DMS153 (cell line): Measurements from ENCODE around the gene SGF29.
A peak's percentile ranks its signal among the peaks of the same experiment; 100 is the strongest.
"Not testable (repeated sequence)": the region's sequence is repeated elsewhere in the genome, so short reads cannot be mapped to it uniquely, and the experiment has no call there.

ENCODE experiments used
- DNase-seq: peaks from one replicate; lab custom pipeline; 2025; lab: John Stamatoyannopoulos, UW

Gene SGF29

DNA sequence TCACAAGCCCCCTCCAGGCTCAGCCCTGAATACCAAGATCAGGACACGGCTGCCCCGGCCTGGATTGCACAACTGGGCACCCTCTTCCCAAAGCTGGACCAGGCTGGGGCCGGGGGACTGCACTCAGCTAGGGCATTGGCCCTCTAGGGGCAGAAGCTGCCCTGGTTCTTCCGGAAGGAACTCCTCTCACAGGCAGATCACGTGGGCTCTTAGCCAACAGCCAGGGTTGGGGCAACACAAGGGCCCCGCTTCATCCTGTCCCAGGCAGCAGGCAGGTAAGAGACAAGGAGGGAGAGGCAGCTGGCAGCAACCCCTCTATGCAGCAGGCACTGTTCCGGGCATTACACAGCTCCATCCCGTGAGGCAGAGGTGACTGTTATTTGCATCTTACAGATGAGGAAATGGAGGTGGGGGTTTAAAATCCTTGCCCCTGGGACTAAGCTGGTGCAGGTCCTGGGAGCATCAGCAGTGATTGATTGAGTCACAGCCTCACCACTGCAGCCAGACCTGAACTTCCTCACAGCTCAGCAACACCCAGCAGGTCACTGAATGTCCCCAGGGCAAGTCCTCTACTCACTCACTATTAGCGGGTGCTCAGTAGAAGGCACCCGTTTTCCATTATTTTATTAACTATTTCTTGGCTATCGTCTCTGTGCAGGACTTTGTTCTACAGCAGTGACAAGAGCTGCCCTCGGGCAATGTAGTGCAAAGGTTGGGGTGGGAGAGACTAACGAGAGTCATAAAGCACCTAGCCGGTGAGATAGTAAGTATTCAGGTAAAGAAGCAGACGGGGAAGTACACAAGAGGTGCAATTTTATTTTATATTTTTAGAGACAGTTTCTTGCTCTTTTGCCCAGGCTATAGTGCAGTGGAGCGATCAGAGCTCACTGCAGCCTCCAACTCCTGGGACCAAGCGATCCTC lies 58.9 kb downstream of the SGF29 start:
- not testable (repeated sequence) for DNase-seq

DNA sequence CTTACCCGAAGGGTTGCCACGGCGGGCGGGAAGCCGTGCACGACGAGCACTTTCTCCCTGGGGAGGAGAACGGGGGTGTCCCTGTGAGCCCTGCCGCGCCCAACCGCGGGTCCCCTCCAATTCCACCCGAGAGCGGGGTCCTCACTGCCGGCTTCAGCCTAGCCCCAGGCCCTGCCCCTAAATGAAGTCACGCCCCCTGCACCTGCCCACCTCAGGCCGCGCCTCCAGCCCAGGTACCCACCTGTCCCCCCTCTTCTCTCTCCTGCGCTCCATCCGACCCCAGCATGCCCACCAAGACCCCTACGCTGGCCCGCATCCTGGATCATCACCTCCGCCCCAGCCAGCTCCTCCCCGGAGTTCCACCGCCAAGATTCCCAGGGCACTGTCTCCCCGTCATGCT lies 60.2 kb downstream of the SGF29 start:
- DNase-seq: not testable (repeated sequence)

DNA sequence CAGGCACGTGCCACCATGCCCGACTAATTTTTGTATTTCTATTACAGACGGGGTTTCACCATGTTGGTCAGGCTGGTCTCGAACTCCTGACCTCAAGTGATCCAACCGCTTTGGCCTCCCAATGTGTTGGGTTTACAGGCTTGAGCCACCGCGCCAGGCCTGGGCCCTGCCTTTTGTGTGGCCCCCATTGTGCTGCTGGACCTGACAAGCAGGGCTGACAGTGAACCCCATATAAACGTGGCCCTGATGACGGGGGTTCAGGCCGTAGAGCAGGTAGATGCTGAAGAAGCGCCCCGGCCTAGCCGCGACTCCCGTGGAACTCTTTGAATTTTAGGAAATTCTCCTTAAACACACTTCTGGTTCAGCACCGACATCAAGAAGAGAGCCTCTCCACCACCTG lies 60.8 kb downstream of the SGF29 start:
- DNase-seq: not testable (repeated sequence)

DNA sequence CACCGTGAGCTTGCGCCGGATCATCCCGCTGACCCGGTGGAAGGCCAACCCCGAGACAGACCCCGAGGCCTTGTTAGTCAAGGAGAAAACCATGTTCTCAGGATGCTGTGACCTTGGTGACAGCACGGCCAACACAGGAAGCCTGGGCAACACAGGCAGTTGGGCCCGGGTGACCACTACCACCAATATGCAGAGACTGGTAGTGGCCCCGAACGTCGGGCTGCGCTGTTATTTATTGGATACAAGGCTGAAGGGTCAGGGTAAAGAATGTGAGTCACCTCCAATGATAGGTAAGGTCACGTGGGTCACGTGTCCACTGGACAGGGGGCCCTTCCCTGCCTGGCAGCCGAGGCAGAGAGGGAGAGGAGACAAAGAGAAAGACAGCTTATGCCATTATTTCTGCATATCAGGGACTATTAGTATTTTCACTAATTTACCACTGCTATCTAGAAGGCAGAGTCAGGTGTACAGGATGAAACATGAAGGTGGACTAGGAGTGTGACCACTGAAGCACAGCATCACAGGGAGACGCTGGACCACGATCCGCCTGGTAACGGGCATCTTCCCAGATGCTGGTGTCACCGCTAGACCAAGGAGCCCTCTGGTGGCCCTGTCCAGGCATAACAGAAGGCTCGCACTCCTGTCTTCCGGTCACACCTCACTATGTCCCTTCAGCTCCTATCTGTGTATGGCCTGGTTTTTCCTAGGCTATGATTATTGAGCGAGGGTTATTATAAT lies 61.9 kb downstream of the SGF29 start:
- not testable (repeated sequence) for DNase-seq

DNA sequence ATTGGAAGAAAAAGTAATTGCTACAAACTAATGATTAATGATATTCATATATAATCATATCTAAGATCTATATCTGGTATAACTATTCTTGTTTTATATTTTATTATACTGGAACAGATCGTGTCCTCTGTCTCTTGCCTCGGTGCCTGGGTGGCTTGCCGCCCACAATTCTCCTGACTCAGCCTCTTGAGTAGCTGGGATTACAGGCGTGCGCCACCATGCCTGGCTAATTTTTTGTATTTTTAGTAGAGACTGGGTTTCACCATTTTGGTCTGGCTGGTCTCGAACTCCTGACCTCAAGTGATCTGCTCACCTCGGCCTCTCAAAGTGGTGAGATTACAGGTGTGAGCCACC lies 62.5 kb downstream of the SGF29 start:
- not testable (repeated sequence) for DNase-seq

DNA sequence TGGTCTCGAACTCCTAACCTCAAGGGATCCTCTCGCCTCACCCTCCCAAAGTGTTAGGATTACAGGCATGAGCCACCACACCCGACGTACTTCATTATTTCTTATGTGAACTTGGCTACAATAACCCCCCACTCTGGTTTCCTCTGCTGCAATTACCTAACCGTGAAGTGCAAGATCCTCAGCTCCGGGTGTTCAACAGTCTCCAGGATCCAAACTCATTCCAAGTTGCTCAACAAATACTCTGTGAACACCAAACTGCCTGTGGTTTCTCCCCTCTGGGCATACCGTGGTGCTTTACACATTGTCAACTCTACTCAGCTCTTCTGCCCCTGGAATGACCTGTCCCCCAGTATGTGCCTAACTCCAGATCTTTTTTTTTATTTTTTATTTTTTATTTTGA lies 62.9 kb downstream of the SGF29 start:
- DNase-seq: no peak

DNA sequence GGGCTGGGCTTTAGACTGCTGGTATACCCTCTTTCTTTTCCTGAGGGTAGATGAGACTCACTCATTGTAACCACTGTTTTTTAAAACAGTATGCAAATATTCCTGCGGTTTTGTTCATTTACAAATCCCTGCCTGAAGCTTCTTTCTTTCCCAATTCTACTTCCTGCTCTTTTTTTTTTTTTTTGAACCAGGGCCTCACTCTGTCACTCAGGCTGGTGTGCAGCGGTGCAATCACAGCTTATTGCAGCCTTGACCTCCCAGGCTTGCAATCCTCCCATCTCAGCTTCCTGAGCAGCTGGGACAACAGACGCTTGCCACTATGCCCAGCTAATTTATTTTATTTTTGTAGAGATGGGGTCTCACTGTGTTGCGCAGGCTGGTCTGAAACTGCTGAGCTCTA lies 64.2 kb downstream of the SGF29 start:
- no peak for DNase-seq

DNA sequence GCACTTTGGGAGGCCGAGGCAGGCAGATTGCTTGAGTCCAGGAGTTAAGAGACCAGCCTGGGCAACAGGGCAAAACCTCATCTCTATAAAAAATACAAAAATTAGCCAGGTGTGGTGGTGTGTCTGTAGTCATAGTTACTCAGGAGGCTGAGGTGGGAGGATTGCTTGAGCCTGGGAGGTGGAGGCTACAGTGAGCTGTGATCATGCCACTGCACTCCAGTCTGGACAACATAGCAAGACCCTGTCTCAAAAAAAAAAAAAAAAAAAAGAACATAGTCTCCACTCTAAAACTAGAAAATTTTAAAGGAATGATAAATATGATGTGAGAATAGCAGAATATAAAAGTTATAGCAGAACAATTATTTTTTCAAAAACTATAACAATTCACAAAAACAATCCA lies 66.6 kb downstream of the SGF29 start:
- not testable (repeated sequence) for DNase-seq

DNA sequence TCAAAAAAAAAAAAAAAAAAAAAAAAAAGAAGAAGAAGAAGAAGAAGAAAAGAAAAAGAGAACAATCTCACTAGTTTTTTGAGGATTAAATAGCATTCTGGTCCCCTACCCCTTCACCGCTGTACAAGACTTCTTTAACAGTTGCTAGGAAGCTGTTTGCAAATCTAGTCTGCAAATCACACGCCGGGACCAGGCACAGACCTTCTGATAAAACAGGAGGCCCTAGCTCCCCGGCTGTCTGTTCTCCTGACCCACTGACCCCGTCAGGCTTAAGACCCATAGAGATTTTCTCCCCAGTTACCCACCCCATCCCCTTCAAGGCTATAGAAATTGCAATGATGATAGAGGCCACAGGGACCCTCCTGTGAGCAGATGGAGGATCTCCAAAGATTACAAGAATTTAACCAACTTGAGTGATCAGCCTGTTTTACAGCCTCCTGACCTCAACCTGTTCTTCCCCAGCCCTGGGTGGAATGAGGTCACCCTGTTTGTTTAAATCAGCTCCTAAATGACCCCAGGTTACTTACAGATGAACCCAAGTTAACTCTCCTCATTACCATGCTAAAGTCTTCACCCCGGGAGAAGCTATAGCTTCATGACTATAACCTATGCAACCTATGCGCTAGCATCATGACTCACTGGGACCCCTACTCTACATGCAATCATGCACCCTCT lies 67.9 kb downstream of the SGF29 start:
- no peak for DNase-seq

DNA sequence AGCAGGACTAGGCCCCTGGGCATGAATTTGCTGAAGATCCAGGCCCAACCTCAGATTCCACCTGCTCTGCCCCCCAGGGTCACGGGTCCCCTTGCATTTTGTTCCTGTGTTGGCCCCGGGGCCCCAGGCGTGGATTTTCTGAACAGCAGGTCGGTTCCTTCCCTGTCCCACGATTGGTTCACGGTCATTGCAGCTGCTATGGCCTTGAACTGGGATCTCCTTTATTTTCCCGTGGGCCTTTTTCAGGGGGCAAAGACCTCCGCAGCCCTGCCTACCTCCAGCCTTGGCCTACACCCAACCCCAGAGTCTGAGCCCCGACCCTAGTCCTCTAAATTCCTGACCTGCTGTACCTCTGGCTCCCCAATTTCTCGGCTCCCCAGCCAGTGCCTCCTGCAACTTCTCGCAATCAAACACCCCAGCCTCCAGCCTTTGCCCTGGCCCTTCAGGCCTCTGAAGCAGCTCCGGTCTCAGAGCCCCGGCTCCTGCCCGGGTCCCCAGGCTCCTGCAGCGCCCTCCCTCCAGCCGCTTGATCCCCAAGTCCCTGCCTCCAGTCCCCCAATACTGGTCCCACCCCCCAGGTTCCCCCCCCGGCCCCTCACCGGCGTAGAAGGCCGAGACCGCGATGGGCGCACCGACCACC lies 68.9 kb downstream of the SGF29 start:
- not testable (repeated sequence) for DNase-seq

DNA sequence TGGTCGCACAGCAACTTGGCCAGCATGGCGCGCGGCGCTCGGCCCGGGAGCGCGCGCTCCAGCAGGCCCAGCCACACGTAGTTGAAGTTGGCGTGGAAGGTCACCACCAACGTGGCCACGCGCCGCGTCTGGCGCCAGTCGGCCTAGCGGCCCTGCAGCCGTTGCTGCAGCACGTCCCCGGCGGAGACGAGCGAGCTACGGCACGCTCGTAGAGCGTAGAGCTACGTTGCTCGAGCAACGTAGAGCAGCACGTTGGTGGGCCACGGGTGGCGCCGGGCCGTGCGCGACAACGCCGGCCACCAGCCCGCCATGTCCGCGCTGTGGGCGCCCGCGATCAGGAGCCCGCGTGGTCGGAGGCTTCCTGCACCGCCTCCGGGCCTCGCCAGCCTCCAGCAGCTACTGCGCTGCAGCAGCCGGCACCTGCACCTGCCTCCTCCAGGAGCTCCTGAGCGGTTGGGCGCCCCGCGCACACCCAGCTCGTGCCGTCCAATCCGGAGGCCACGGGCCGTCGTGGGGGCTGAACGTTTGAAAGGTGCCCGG lies 69.5 kb downstream of the SGF29 start:
- DNase-seq: peak; percentile 77

DNA sequence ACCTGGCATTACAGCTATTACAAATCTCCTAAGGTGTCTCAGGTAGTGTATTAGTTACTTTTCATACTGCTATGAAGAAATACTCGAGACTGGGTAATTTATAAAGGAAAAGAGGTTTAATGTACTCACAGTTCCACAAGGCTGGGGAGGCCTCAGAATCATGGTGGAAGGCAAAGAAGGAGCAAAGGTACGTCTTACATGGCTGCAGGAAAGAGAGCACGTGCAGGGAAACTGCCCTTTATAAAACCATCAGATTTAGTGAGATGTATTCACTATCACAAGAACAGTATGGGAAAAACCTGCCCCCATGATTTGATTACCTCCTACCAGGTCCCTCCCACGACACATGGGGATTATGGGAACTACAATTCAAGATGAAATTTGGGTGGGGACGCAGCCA lies 77.2 kb downstream of the SGF29 start:
- not testable (repeated sequence) for DNase-seq

DNA sequence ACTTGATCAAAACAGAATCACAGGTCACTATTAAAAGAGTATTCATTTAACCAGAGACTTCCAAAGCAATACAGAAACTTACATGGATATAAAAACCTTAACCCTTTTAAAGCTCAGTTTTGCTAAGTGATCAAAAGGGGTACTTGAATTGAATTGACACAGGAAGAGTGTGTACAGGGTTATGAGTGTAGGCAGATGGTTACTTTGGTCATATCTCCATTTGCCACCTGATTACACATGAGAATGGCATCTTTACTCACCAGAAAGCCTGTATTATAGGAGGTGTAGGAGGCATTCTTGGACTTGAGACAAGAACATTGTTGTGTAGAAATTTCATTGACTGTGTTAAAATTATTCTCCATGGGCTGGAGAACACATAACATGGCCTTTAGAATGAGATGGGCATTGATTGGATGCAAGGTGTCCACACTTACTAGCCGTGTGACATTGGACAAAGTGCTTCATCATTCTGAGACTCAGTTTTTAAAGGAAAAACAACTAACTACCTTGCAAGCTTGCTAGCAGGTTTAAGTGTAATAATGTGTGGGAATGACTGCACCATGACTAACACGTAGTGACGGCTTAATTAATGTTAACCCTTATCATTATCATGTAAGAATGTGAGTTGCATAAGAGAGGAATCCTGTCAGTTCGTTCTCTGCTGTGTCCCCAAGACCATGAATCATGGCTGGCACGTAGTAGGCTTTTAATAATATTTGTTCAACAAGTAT lies 82.5 kb downstream of the SGF29 start:
- not testable (repeated sequence) for DNase-seq

DNA sequence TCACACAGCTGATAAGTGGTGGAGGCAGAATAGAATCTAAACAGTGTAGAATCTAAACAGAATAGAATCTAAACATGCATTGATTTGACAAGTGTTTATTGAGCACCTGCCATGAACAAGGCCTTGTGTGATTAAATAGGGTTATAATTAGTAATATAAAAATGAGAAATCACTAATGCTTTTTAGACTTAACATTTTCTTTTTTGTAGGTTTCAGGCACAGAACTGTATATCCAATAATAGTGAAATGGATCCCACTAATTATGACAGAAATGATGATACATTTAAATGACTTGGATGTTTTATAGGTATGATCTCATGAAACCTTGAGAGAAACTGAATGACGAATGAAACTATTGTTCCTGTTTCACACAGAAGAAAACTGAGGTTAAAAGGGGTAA lies 84.0 kb downstream of the SGF29 start, which contains the start of gene NPIPB8:
Gene NPIPB8, plus strand, starts transcription at position 301 of the 400 bp plus-strand sequence. CDS start 296 bp downstream, outside the sequence.
- not testable (repeated sequence) for DNase-seq

DNA sequence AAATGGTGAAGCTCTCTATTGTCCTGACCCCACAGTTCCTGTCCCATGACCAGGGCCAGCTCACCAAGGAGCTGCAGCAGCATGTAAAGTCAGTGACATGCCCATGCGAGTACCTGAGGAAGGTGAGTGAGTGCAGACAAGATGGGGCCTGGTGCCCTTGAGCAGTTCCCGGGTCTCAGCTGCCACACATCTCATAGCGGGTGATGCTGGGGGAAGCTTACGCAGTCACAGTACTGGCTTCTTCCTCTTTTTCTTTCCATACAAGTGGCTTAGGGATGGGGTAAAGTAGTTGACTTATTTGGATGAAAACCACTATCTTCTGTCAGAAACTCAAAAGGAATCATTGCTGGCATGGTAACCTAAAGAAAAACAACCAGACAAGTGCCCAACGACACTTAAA lies 84.6 kb downstream of the SGF29 start:
- not testable (repeated sequence) for DNase-seq

DNA sequence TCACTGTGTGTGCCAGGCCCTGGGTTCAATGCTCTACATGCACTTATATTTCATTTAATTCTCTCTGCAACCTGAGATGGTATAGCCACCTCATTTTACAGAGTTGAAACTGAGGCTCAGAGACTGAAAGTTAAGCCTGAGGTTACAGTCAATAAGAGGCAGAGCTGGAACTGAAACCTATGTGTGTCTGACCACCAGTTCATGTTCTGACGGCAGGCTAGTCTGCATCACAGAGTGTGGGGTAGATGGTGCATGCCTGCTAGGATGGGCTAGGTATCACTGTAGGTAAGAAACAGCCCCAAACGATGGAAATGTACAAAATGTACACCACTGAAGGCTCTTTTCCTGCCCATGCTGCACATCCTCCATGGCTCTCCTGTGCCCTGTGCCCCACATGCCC lies 86.2 kb downstream of the SGF29 start:
- not testable (repeated sequence) for DNase-seq
